ENCODE measurements around the gene MS4A13.
"Not testable (repeated sequence)": the region's sequence is repeated elsewhere in the genome, so short reads cannot be mapped to it uniquely, and the experiment has no call there.

MS4A13 gene

DNA sequence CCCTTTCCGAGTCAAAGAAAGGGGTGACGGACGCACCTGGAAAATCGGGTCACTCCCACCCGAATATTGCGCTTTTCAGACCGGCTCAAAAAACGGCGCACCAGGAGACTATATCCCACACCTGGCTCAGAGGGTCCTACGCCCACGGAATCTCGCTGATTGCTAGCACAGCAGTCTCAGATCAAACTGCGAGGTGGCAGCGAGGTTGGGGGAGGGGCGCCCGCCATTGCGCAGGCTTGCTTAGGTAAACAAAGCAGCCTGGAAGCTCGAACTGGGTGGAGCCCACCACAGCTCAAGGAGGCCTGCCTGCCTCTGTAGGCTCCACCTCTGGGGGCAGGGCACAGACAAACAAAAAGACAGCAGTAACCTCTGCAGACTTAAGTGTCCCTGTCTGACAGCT is 17.2 kb downstream of the MS4A13 start:
- DNase-seq: not testable (repeated sequence)

DNA sequence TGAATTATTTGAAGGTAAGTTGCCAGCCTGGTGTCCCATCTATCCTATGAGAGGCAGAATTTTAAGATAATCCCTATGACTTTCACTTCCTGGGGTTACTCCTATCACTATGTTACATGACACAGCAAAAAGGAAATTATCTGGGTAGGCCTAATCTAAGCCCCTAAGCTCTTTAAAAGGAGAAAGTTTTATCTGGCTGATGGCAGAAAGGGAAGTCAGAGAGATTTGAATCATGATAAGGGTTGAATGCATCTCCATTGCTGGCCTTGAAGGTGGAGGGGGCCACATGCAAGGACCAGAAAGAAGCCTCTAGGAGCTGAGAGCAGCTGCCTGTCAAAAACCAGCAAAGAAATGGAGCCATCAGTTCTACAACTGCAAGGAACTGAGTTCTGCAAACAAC is 23.4 kb downstream of the MS4A13 start:
- DNase-seq: not testable (repeated sequence)

DNA sequence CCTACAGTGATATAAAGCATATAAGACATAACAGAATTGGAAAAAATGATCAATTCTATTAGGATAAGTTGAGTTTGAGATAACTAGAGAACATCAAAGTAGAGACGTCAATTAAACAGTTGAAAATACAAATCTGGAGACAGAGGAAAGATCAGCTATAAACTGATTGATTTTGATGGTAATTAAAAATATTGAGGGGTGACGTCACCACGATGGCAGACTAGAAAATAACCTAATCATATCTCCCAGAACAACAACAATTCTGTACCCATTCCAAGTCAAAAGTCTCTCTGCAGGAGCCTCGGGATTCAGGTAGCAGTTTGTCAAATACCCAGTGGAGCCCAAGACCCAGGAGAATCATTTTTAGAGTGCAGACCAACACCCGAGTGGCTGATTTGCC is 28.9 kb downstream of the MS4A13 start:
- DNase-seq: no peak

DNA sequence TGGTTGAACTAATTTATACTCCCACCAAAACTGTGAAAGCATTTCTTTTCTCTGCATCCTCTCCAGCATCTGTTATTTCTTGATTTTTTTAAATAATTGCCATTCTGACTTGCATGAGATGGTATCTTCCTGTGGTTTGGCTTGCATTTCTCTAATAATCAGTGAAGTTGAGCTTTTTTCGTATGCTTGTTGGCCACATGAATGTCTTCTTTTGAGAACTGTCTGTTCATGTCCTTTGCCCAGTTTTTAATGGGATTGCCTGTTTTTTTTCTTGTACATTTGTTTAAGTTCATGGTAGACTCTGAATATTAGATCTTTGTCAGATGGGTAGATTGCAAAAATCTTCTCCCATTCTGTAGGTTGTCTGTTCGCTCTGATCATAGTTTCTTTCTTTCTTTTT is 46.1 kb downstream of the MS4A13 start:
- DNase-seq: no peak

DNA sequence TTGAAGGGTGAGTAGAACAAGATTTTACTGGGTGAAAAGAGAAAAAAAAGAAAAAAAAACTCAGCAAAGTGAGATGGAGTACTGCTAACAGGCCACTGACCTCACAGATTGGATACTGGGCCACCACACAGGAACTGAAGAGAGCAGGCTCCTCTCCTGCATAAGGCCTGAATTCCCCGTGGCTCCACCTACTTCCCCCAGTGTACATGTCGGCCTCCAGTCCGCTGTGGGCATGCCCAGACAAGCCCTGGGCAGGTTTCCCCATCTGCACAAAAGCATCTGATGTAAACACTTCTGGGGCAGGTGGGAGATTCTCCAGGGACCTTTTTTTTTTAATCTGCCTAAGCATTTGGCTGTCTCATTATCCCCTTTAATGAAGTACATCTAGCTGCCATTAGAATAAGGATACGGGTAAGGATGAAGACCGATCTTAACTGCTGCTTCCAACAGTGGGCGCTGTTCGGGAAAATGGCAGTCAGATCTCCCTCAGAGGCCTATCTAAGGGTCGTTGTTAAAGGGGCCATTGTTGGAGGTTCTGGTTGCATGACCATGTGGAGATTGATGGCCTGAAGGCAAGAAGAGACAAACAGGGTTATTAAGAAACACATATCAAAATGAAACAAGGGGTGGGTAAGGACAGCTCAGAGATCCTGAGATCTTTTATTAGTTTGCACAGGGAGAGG is 48.5 kb downstream of the MS4A13 start:
- DNase-seq: no peak

DNA sequence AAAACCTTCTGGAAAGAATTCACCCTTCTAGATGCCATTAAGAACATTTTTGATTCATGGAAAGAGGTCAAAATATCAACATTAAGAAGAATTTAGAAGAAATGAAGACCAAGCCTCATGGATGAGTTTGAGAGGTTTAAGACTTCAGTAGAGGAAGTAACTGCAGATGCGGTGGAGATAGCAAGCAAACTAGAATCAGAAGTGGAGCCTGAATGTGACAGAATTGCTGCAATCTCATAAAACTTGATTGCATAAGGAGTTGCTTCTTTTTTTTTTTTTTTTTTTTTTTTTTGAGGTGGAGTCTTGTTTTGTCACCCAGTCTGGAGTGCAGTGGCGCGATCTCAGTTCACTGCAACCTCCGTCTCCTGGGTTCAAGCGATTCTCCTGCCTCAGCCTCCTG is 51.6 kb downstream of the MS4A13 start:
- no peak for DNase-seq

DNA sequence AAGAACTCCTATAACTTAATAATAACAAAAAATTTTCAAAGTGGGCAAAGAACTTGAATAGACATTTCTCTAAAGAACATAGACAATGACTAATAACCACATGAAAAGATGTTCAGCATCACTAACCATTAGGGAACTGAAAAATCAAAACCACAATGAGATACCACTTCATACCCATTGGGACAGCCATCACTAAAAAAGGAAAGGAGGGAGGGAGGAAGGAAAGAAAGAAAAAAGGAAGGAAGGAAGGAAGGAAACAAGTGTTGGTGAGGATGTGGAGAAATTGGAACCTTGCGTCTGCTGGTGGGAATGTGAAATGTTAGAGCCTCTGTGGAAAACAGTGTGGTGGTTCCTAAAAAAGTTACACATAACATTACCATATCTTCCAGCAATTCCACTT is 55.8 kb downstream of the MS4A13 start:
- no peak for DNase-seq

DNA sequence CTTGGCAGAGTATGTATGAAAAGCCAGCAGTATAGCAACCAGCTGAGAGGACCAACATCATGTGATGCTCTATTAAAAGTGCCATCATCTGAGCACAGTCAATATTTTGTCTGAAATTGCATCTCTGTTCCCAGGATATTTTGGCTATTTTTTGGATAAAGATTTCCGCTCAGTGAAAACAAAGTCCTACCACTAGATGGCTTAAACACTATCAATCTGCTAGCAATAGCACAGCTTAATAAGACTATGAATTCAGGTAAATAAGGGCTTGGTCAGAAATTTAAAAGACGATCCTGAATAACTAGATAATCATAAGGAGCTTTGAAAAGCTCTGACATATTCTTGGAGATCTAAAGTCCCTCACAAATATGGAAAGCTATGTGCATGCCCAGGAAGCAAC is 74.4 kb downstream of the MS4A13 start:
- no peak for DNase-seq

Data from stimulated activated CD4-positive, alpha-beta T cell treated with anti-CD3 and anti-CD28 coated beads, Interleukin-2, amount 100 ng/mL, for 24 hours (primary cell).